Measurements from ENCODE around the gene SCAP. TPM values are rescaled to one million over a fixed set of nuclear protein-coding genes. Genes with fewer than 3 reads are reported as not detected.

Gene SCAP
- total and polyA plus RNA-seq, 2 of the 4 experiments (the other 2 are of a cell fraction): 25.3 to 34.6 TPM

- Histone ChIP-seq H3K9me3 (ENCODE audit: control insufficient read depth, insufficient read depth, low read length) (no peaks in the 10 kb centered on the region), H3K14ac (replicated peaks; ENCODE audit: low read depth, low read length) (no peak overlapping the region), H3K56ac (ENCODE audit: extremely low read depth, insufficient read depth, low read length) (no peak overlapping the region), H2BK120ac (ENCODE audit: low read depth, low read length) (no peak overlapping the region), H3K4me2 (ENCODE audit: low read depth, low read length) (no peak overlapping the region), H4K5ac (ENCODE audit: low read depth, low read length) (no peak overlapping the region), H3K27ac (ENCODE audit: insufficient read depth, low read length) (no peak overlapping the region), H3K27me3 (ENCODE audit: control insufficient read depth, insufficient read depth, low read length) (no peaks in the 10 kb centered on the region), H3K36me3 (ENCODE audit: control insufficient read depth, insufficient read depth, low read length) (no peaks in the 10 kb centered on the region), H3K4me1 (ENCODE audit: control insufficient read depth, insufficient read depth, low read length) (peaks cover 6% of the 10 kb centered on the region), H2AFZ (replicated peaks; ENCODE audit: low read length, poor library complexity) (no peak overlapping the region), H2AK5ac (ENCODE audit: low read depth, low read length) (no peak overlapping the region), H3K4ac (ENCODE audit: low read depth, low read length) (no peak overlapping the region), H3K18ac (ENCODE audit: low read depth, low read length) (no peak overlapping the region), H4K91ac (ENCODE audit: insufficient read depth, low read depth, low read length) (no peak overlapping the region), H3K4me3 (ENCODE audit: insufficient read depth, low read depth, low read length) (no peak overlapping the region), H4K20me1 (ENCODE audit: insufficient read depth, low read length) (peaks cover 10% of the 10 kb centered on the region; the same call in 1 of the 2 replicates), H2BK20ac (ENCODE audit: low read depth, low read length) (no peak overlapping the region), H3K79me1 (ENCODE audit: low read depth in 1 of 2, low read length in 2 of 2) (peaks cover 10 to 43% of the 10 kb centered on the region in 2 experiments), H3K9ac (ENCODE audit: low read depth, low read length) (no peak overlapping the region), H3K9me1 (ENCODE audit: insufficient read depth, low read length) (0 out of 2 replicates have a peak, but pooled peaks cover 2% of the 10 kb centered on the region), H2BK5ac (ENCODE audit: low read depth, low read length, poor library complexity, severe bottlenecking) (no peak overlapping the region), H2BK15ac (ENCODE audit: low read depth, low read length) (no peak overlapping the region), H3K23ac (ENCODE audit: low read depth, low read length) (no peak overlapping the region), H4K8ac (ENCODE audit: low read depth in 2 of 2, low read length in 2 of 2) (no peak overlapping the region), H2AK9ac (replicated peaks; ENCODE audit: low read depth, low read length, poor library complexity) (no peak overlapping the region)
- CTCF ChIA-PET: interaction anchor here (0.6 kb wide), 1 partner anchor 15 kb away, joined by 3 read pairs; no protein-coding TSS in a partner anchor
- BruUV-seq (replicated peaks): no TSS peak
- ATAC-seq (ENCODE audit: low read depth) (no peak), DNase-seq (no peak)
- WGBS, 2 experiments (ENCODE audit: extremely low coverage in 2 of 2, insufficient read length in 1 of 2): 100% methylated on average over 2 of the region's 4 CpGs; no CpG with 5 or more reads in 1 of the 2 experiments
- TF ChIP-seq CHD1 (IDR thresholded peaks at IDR 0.05; ENCODE audit: low read depth, low read length) (no peak), POLR2A (IDR thresholded peaks at IDR 0.05; ENCODE audit: low read depth, low read length) (no peak), CEBPB (IDR thresholded peaks at IDR 0.05; ENCODE audit: low read depth, low read length) (no peak), MAZ (IDR thresholded peaks at IDR 0.05; ENCODE audit: borderline replicate concordance, low read depth, low read length) (no peak), FOS (IDR thresholded peaks at IDR 0.05; ENCODE audit: low read depth, low read length) (no peak), RAD21 (IDR thresholded peaks at IDR 0.05; ENCODE audit: low read length) (no peak), SMC3 (IDR thresholded peaks at IDR 0.05; ENCODE audit: low read depth, low read length) (no peak), NFE2L2 (IDR thresholded peaks at IDR 0.05; ENCODE audit: low read depth, low read length) (no peak), MXI1 (IDR thresholded peaks at IDR 0.05; ENCODE audit: borderline replicate concordance, low read depth, low read length) (no peak), BHLHE40 (IDR thresholded peaks at IDR 0.05; ENCODE audit: low read depth, low read length) (no peak), USF2 (IDR thresholded peaks at IDR 0.05; ENCODE audit: low read depth, low read length) (no peak)
- TF ChIP-seq, protein P1, sequence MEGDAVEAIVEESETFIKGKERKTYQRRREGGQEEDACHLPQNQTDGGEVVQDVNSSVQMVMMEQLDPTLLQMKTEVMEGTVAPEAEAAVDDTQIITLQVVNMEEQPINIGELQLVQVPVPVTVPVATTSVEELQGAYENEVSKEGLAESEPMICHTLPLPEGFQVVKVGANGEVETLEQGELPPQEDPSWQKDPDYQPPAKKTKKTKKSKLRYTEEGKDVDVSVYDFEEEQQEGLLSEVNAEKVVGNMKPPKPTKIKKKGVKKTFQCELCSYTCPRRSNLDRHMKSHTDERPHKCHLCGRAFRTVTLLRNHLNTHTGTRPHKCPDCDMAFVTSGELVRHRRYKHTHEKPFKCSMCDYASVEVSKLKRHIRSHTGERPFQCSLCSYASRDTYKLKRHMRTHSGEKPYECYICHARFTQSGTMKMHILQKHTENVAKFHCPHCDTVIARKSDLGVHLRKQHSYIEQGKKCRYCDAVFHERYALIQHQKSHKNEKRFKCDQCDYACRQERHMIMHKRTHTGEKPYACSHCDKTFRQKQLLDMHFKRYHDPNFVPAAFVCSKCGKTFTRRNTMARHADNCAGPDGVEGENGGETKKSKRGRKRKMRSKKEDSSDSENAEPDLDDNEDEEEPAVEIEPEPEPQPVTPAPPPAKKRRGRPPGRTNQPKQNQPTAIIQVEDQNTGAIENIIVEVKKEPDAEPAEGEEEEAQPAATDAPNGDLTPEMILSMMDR (conservative IDR thresholded peaks at IDR 0.05; ENCODE audit: low read depth, low read length): no peak
- intact Hi-C loops (cut with micrococcal nuclease): no loop called here
- dilution Hi-C loops (cut with HindIII; ENCODE audit: low sequenced_read_pairs, unreplicated experiment): no loop called here
- in situ Hi-C loops (cut with MboI; ENCODE audit: low sequenced_read_pairs): no loop called here
- POLR2A ChIA-PET (ENCODE audit: unreplicated experiment): no interaction called here
Observed at GRCh38 chr3:47452453-47453215, 23.1 kb downstream of the SCAP start.

Data from IMR-90 (cell line).